GM18526 (cell line): ENCODE measurements around the gene DOK7.

Experiments used
- POLR2A ChIP-seq: IDR thresholded peaks from 3 replicates; pipeline ENCODE4 v1.6.1; 2011; ENCODE audit not compliant: insufficient read length; ENCODE audit errors: extremely low read depth

DOK7 gene

DNA sequence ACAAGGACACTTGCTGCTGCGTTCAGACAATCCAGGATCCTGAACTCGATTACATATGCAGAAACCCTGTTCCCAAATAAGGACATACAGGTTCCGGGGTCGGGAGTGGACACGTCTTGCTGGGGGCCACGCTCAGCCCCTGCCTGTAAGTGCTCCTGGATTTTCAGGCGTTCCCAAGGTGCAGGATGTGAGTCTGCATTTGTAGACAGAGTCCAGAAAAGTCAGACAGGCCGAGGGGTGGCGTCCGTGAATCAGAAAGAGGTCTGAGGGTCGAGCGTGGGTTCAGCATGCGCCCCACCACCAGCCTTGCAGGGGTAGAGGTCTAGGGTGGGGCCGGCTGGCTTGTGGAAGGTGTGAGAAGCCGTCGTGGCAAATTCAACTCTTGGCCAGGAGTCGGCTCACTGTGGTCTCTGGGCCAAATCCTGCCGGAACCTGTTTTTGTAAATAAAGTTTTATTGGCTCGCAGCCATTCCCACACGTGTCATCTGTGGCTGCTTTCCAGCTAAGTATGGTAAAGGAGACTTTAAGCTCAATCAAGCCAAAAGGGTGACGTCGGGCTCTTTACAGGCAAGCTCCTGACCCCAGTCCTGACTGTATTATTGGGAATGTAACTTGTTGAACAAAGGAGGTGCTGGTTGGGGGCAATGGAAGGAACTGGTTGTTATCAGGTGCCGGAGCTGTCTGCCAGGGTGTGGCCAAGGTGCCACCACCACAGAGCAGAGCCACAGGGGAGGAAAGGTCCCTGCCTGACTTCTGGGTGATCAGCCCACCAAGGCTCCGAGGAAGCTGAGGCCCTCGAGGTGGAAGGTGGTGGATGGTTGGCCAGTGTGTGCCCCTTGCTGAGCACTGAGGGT, 7.4 kb downstream of the DOK7 start:
- TF ChIP-seq POLR2A = no peak

DNA sequence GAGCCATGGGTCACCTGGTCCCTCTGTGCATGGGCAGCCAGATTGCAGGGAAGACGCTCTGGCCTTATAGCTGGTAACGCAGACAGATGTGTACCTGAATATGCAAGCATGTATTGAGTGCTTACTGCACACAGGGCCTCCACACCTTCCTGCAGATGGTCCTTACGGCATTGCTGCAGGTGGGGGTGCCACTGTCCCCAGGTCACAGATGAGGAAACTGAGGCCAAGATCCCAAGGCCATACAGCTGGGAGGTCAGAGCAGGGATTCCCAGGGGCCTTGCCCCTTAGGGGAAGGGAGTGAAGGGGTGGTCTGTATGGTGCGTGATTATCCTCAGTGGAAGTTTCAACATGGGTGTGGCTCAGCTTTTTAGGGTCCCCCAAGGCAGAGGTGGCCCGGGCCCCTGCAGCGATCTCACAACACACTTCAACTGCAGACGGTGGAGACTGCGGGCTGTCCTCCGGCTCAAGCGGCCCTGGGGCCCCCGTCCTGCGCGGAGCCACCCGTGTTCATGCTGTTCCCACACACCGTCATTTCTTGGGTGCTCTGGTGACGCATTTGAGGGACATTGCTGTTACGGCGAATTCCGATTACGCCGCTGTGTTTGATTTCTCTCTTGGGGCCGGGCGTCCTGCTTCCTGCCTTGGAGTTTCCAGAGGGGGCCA, 8.1 kb downstream of the DOK7 start:
- no peak for TF ChIP-seq POLR2A

DNA sequence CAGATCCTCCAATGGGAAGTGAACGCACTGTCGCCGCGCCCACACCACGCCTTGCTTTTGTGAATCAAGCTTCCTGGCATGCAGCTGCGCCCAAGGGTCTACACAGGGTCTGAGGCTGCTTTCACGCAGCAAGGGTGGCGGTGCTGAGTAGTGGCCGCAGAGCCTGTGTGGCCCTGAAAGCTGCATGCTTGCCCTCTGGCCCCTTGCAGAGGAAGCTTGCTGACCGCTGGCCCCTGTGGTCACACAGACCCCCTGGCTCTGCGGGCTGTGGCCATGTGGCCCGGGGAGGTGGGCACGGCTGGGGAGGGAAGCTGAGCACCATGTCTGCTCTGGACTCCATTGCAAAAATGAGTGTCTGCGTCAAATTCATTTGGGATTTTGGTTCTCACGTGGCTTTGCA, 8.8 kb downstream of the DOK7 start:
- no peak for TF ChIP-seq POLR2A

DNA sequence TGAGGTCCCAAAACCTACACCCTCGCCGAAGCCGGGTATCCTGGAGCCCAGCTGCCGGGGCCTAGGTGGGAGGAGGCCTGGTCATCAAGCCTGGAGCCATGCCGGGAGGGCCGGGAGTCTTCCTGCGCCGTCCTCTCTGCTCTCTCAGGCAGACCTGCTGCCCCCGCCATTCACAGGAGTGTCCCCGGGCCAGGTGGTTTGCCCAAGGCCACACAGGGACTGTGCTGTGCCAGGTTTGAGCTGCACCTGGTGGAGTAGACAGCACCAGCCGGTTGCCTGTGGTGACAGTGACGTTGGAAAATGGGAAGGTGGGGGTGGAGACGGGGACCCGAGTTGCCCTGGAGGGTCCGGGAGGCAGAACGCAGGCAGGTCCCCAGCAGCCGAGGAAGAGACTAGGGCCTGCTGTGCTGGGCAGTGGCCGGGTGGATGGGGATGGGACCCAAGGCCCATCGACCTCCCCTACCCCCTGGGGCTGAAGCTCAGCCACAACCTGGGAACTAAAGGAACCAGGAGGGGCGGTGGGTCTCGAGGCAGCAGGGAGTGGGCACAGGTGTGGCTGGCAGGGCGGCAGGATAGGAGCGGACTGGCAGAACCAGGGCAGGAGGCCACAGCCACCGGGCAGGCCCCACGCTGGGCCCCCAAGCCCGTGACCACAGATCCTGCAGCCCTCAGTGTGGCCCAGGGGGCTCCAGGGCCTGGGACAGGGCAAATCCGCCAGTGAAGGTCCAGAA, 9.5 kb downstream of the DOK7 start:
- no peak for TF ChIP-seq POLR2A

DNA sequence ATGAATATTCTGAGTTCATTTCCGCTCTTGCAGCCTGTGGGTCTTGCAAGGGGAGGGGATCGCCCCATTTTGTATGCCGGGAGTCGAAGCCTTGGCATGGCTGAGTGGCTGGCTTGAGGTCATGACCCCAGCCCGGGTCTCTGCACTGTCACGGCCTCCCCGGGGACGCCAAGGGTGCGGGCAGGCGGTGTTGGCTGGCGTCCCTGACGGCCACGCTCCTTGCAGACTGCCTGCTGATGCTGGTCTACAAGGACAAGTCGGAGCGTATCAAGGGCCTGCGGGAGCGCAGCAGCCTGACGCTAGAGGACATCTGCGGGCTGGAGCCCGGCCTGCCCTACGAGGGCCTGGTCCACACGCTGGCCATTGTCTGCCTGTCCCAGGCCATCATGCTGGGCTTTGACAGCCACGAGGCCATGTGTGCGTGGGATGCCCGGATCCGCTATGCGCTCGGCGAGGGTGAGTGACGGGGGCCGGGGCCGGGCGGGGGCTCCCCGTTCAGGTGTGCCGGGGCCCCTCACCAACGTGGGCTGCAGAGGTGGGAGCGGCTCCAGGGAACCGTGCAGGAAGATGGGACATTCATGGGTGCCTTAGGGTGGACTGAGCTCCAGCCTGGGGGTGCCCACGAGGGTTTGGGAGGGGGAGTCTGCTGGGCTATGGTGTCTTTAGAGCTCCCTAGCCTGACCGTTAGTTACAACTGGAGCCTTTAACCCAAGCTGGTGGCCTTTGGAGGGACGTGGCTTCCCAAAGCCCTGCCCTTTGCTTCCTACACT, 10.3 kb downstream of the DOK7 start:
- no peak for TF ChIP-seq POLR2A

DNA sequence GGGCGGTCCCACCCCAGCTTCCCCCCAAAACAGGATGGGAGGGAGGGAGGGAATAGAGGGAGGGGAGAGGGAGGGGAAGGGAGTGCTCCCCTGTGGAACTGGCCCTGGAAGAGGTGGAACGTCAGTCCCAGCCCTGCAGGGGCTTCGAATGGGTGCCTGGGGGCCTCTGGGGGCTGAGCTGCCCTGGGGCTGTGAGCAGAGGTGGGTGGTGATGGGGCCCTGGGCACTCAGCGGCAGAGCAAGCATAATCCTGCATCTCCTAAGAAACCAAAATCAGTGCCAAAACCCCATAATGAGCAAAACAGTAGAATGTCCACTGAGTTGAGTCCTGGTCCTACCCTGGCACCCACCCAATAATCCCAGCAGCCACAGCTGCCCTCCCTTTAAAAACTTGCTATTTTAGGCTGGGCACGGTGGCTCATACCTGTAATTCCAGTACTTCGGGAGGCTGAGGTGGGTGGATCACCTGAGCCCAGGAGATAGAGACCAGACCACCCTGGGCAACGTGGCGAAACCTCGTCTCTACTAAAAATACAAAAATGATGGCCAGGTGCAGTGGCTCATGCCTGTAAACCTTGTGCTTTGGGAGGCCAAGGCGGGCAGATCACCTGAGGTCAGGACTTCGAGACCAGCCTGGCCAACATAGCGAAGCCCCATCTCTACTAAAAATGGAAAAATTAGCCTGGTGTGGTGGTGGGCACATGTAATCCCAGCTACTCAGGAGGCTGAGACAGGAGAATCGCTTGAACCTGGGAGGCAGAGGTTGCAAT, 11.1 kb downstream of the DOK7 start:
- TF ChIP-seq POLR2A = no peak

DNA sequence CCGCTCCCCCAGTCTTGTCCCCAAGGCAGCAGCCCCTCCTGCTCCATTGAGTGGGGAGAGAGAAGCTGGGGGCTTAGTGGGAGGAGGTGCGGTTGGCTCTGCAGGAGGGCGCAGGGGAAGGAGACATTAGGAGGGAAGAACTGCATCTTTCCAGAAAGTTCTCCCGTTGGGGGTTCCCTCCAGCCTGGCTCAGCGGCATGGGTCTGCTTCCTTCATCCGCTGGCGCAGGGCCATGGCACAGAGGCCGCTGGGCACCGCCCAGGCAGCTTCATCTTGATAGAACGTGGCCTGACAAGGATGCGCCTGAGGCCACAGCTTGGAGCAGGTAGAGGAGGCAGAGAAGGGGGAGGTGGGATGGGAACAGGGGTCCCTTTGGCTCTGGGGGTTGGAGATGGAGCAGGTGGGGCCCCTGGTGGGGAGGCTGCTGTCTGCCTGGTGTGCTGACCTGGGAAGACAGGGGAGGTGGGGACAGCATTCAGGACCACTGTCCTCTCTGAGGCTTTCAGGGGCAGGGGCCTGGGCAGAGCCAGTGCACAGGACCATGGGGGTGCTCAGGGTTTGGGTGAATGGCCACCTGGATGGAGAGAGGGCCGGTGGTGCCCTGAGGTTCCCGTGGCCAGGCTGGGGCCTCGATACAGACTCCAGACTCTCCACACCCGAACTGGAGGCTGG, 12.1 kb downstream of the DOK7 start:
- no peak for TF ChIP-seq POLR2A

DNA sequence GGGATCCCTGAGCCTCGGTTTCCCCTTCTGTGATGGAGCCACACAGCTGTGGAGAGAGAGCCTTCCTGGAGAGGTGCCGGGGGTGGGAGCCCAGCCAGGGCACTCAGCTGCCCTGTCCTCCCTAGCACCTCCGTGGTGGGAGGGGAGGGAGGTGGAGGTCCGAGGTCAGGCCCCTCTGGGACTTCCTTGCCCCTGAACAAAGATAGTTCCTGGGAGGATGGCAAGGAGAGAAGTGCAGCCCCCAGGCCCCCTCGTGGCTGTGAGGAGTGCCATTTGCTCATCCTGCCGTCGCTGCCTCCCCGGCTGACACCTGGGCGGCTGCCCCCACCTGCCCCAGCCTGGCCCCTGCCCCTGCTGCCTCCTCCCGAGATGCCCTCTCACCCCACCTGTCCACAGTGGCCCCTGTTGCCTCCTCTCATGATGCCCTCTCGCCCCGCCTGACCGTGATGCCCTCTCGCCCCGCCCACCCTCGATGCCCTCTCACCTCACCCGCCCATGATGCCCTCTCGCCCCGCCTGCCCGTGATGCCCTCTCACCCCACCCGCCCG, 12.7 kb downstream of the DOK7 start:
- no peak for TF ChIP-seq POLR2A

DNA sequence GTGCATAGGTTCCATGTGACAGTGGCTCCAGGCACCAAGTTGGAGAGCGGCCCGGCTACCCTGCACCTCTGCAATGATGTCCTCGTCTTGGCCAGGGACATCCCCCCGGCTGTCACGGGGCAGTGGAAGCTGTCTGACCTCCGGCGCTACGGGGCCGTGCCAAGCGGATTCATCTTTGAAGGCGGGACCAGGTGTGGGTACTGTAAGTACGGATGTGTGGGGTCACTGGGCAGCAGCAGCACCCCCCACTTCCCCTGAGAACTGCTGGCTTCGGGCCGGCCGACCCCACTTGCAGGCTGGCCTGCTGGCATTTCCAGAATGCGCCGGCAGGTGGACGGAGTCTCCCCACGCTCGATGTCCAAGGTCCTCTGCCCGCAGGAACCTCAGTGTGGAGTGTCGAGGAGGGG, 13.2 kb downstream of the DOK7 start:
- TF ChIP-seq POLR2A = no peak

DNA sequence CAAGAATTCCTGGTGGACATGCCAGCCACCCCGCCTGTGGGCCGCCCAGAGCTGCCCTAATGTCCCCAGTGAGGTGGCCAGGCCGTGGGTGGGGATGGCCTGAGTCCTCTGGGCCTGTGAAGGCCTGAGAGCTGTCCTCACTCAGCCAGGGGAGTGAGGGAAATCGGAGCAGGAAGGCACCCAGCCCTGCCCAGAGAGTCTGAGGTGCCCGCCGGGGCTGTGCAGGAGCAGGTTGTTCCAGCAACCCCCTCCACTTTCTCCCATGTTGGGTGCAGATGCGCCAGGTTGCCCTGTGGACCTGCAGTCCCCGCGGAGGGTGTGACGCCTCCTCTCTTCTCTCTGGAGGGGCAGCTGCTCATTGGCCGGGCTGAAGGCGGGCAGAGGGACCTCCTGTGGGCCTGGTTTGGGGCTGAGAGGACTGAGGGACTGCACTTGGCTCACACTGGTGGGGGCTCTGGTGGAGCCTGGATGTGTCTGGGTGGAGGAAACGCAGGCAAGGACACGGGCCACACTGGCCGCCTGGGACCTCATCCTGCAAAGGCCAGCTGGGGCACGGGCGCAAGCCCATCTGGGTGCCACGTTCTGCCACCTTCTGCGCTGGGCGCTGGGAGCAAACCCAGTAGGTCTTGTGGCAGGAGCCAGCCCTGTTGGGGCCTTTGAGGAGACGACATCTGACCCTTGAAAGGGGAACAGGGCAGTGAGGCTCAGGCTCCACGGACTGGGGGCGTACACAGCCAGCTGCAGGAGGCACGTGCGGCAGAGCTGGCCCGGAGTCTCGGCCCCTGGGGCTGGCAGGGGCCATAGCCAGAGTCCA, 14.0 kb downstream of the DOK7 start:
- no peak for TF ChIP-seq POLR2A

DNA sequence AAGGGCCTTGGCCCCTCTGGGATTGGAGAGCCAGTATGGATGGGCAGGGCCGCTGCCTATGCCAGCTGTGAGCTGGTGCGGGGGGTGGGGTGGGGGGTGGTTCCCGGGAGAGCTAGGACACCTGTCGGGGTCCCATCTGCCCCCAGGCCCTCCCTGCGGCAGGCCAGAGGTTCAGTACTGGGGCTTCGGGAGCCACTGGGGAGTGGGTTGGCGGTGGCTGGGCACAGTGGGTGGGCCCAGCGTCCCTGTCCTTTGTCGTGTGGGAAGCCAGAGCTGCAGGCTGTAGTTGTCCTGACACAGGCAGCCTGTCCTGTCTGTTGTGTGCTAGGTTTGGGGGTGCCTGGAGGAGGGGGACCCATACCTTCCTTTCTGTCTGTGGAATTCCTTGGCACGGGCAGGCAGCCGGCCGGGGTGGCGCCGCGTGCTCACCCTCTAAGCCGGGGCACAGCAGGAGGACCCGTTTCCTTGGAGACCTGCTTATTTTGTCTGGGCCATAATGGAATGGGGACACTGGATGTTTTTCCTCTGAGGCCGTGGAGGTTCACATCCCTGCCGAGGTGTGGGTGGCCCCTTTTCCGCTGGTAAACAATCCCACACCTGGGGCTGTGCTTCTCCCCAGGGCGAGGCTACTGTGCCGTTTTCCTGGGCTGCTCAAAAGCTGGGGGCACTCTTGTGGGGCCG, 14.8 kb downstream of the DOK7 start:
- no peak for TF ChIP-seq POLR2A
